CD4-positive, alpha-beta memory T cell (primary cell): ENCODE measurements around the gene LCE2A. TPM values are rescaled to one million over a fixed set of nuclear protein-coding genes. Genes with fewer than 3 reads are reported as not detected.
"Not testable (repeated sequence)": the region's sequence is repeated elsewhere in the genome, so short reads cannot be mapped to it uniquely, and the experiment has no call there.

Experiments
- CTCF ChIA-PET: fragments of 350-600 bp; sonication (Branson Sonifier 250); formaldehyde crosslinking; loops from one replicate; lab custom pipeline; 2021; ENCODE audit warnings: inconsistent platforms; ENCODE audit not compliant: partially characterized antibody; lab: Charles Lee
- POLR2A ChIA-PET: fragments of 350-600 bp; sonication (Branson Sonifier 250); formaldehyde crosslinking; loops from one replicate; lab custom pipeline; 2021; ENCODE audit not compliant: partially characterized antibody; lab: Charles Lee
- DNase-seq, 5 donors: peaks; one replicate each; pipeline versions ENCODE4 v3.0.0 to v3.0.0-alpha.2; 2020 to 2022; ENCODE audit warnings: mixed read lengths in 1 of 5
- H3K27ac ChIP-seq: one replicate; pipeline ENCODE4 v1.7.0; 2013; ENCODE audit warnings: low read depth, low read length
- H3K27me3 ChIP-seq: 2 replicates; pipeline ENCODE4 v1.7.0; 2013; ENCODE audit warnings: mild to moderate bottlenecking, low read length, moderate library complexity; ENCODE audit not compliant: insufficient read depth
- H3K36me3 ChIP-seq: 2 replicates; pipeline ENCODE4 v1.7.0; 2013; ENCODE audit warnings: mild to moderate bottlenecking, low read length, moderate library complexity; ENCODE audit not compliant: insufficient read depth
- H3K4me1 ChIP-seq: 2 replicates; pipeline ENCODE4 v1.7.0; 2013; ENCODE audit warnings: mild to moderate bottlenecking, low read length, moderate library complexity; ENCODE audit not compliant: insufficient read depth
- H3K4me3 ChIP-seq, 2 donors: one replicate each; pipeline ENCODE4 v1.7.0; 2013; ENCODE audit warnings: low read length in 2 of 2, mild to moderate bottlenecking in 1 of 2
- H3K9me3 ChIP-seq, 2 donors: one replicate each; pipeline ENCODE4 v1.7.0; 2013; ENCODE audit warnings: low read length in 2 of 2, control low read depth in 1 of 2; ENCODE audit not compliant: control insufficient read depth in 1 of 2
- H3K27ac Mint-ChIP-seq, 7 donors: one replicate each; pipeline ENCODE4 v1.8.0; 2020 to 2021; ENCODE audit warnings: mixed read lengths in 7 of 7, mild to moderate bottlenecking in 6 of 7, inconsistent platforms in 3 of 7, moderate library complexity in 3 of 7
- H3K27me3 Mint-ChIP-seq, 2 donors: one replicate each; pipeline ENCODE4 v1.8.0; 2020 to 2021; ENCODE audit warnings: mixed read lengths in 2 of 2
- H3K36me3 Mint-ChIP-seq, 2 donors: one replicate each; pipeline ENCODE4 v1.8.0; 2020 to 2021; ENCODE audit warnings: mixed read lengths in 2 of 2, inconsistent platforms in 1 of 2, mild to moderate bottlenecking in 1 of 2
- H3K4me1 Mint-ChIP-seq, 4 donors: one replicate each; pipeline ENCODE4 v1.8.0; 2020 to 2021; ENCODE audit warnings: mixed read lengths in 4 of 4, mild to moderate bottlenecking in 1 of 4
- H3K4me3 Mint-ChIP-seq, 8 donors: one replicate each; pipeline ENCODE4 v1.8.0; 2020 to 2021; ENCODE audit warnings: mixed read lengths in 8 of 8, mild to moderate bottlenecking in 7 of 8, moderate library complexity in 6 of 8, inconsistent platforms in 3 of 8
- H3K9me3 Mint-ChIP-seq, 8 donors: one replicate each; pipeline ENCODE4 v1.8.0; 2020 to 2021; ENCODE audit warnings: mixed read lengths in 8 of 8, mild to moderate bottlenecking in 5 of 8, inconsistent platforms in 3 of 8, moderate library complexity in 1 of 8
- intact Hi-C: fragments of 100-400 bp; cut with micrococcal nuclease; formaldehyde crosslinking; loops from one replicate; pipeline ENCODE4 v1.15.1; 2023
- polyA plus RNA-seq, 2 donors: library from polyadenylated mRNA; unstranded; fragments of 300-500 nt; fragmentation: Illumina TruSeq; gene quantifications; one replicate each; pipeline ENCODE4 v1.2.3, GENCODE V29; 2021
- total RNA-seq, 2 experiments: library from RNA; stranded (reverse); gene quantifications; one replicate each; pipeline ENCODE4 v1.2.3, GENCODE V29; 2021

The LCE2A gene
- total and polyA plus RNA-seq, 4 experiments from 2014 or later: not detected

GRCh38 chr1:152667648-152668047 lies 30.5 kb upstream of the LCE2A start:
- ChIA-PET POLR2A (no interaction called here), CTCF (interaction anchor here (1.1 kb wide), 1 partner anchor 14 kb away, joined by 4 read pairs; no protein-coding TSS in a partner anchor)
- H3K4me3 ChIP-seq: no peak overlapping the region
- no peak overlapping the region for H3K27ac ChIP-seq
- Mint-ChIP-seq H3K27me3 (peaks cover 11 to 20% of the 10 kb centered on the region in 2 donors), H3K36me3 (no peaks in the 10 kb centered on the region), H3K9me3 (no peaks in the 10 kb centered on the region), H3K27ac (no peak overlapping the region), H3K4me3 (no peak overlapping the region), H3K4me1 (no peaks in the 10 kb centered on the region)
- DNase-seq: no peak
- intact Hi-C loops: no loop called here
- H3K36me3 ChIP-seq: no peaks in the 10 kb centered on the region
- H3K9me3 ChIP-seq: no peaks in the 10 kb centered on the region
- H3K4me1 ChIP-seq: no peaks in the 10 kb centered on the region
- H3K27me3 ChIP-seq: no peaks in the 10 kb centered on the region

- Histone ChIP-seq H3K4me1 (no peaks in the 10 kb centered on the region), H3K4me3 (no peak overlapping the region), H3K36me3 (no peaks in the 10 kb centered on the region), H3K27me3 (no peaks in the 10 kb centered on the region), H3K9me3 (no peaks in the 10 kb centered on the region), H3K27ac (no peak overlapping the region)
- Mint-ChIP-seq H3K4me3 (no peak overlapping the region), H3K4me1 (no peaks in the 10 kb centered on the region), H3K27me3 (peaks cover 11 to 19% of the 10 kb centered on the region in 2 donors), H3K36me3 (no peaks in the 10 kb centered on the region), H3K27ac (no peak overlapping the region), H3K9me3 (no peaks in the 10 kb centered on the region)
- no peak for DNase-seq
- ChIA-PET CTCF (no interaction called here), POLR2A (no interaction called here)
- intact Hi-C loops: no loop called here
These were observed 25.1 kb upstream of the LCE2A start for GRCh38 chr1:152673016-152673415.

- H3K4me1 Mint-ChIP-seq, CTCF ChIA-PET, H3K27ac Mint-ChIP-seq, POLR2A ChIA-PET, H3K9me3 ChIP-seq, DNase-seq, H3K4me3 Mint-ChIP-seq, H3K4me3 ChIP-seq, intact Hi-C loops, H3K36me3 ChIP-seq, H3K9me3 Mint-ChIP-seq, H3K4me1 ChIP-seq, H3K27ac ChIP-seq, H3K27me3 ChIP-seq, H3K36me3 Mint-ChIP-seq: not testable (repeated sequence)
- peaks cover 17 to 29% of the 10 kb centered on the region in 2 donors for H3K27me3 Mint-ChIP-seq
These were observed 23.2 kb upstream of the LCE2A start, which contains the start of gene LCE2C for GRCh38 chr1:152674983-152675382. LCE2C (plus strand) TSS chr1:152675279; CDS start chr1:152676016, 737 bp downstream.

GRCh38 chr1:152679459-152679858 lies 18.7 kb upstream of the LCE2A start:
- no peaks in the 10 kb centered on the region for H3K4me1 Mint-ChIP-seq
- Histone ChIP-seq H3K27me3 (no peaks in the 10 kb centered on the region), H3K27ac (no peak overlapping the region), H3K36me3 (no peaks in the 10 kb centered on the region), H3K4me1 (no peaks in the 10 kb centered on the region), H3K9me3 (no peaks in the 10 kb centered on the region), H3K4me3 (no peak overlapping the region)
- H3K36me3 Mint-ChIP-seq: no peaks in the 10 kb centered on the region
- H3K27me3 Mint-ChIP-seq: peaks cover 22 to 27% of the 10 kb centered on the region in 2 donors
- H3K4me3 Mint-ChIP-seq: no peak overlapping the region
- H3K9me3 Mint-ChIP-seq: no peaks in the 10 kb centered on the region
- ChIA-PET CTCF (no interaction called here), POLR2A (no interaction called here)
- intact Hi-C loops: no loop called here
- H3K27ac Mint-ChIP-seq: no peak overlapping the region
- DNase-seq: no peak

- Mint-ChIP-seq H3K4me3 (no peak overlapping the region), H3K36me3 (no peaks in the 10 kb centered on the region), H3K9me3 (no peaks in the 10 kb centered on the region), H3K4me1 (no peaks in the 10 kb centered on the region), H3K27ac (no peak overlapping the region), H3K27me3 (peaks cover 21 to 24% of the 10 kb centered on the region in 2 donors)
- no peaks in the 10 kb centered on the region for H3K9me3 ChIP-seq
- H3K27ac ChIP-seq: no peak overlapping the region
- no peak overlapping the region for H3K4me3 ChIP-seq
- CTCF ChIA-PET: no interaction called here
- no peaks in the 10 kb centered on the region for H3K27me3 ChIP-seq
- POLR2A ChIA-PET: no interaction called here
- intact Hi-C loops: no loop called here
- DNase-seq: no peak
- H3K36me3 ChIP-seq: no peaks in the 10 kb centered on the region
- no peaks in the 10 kb centered on the region for H3K4me1 ChIP-seq
These were observed 16.5 kb upstream of the LCE2A start for GRCh38 chr1:152681616-152682015.

- no peaks in the 10 kb centered on the region for H3K4me1 Mint-ChIP-seq
- DNase-seq: no peak
- Histone ChIP-seq H3K27me3 (no peaks in the 10 kb centered on the region), H3K9me3 (no peaks in the 10 kb centered on the region), H3K36me3 (no peaks in the 10 kb centered on the region), H3K4me1 (no peaks in the 10 kb centered on the region), H3K27ac (no peak overlapping the region), H3K4me3 (no peak overlapping the region)
- H3K9me3 Mint-ChIP-seq: peaks cover 0 to 2% (median 0%) of the 10 kb centered on the region in 8 donors
- no peak overlapping the region for H3K27ac Mint-ChIP-seq
- H3K4me3 Mint-ChIP-seq: no peak overlapping the region
- POLR2A ChIA-PET: no interaction called here
- intact Hi-C loops: no loop called here
- CTCF ChIA-PET: no interaction called here
- H3K27me3 Mint-ChIP-seq: peaks cover 10 to 34% of the 10 kb centered on the region in 2 donors
- H3K36me3 Mint-ChIP-seq: no peaks in the 10 kb centered on the region
These were observed 14.3 kb upstream of the LCE2A start for GRCh38 chr1:152683846-152684245.

GRCh38 chr1:152685823-152686222 lies 12.3 kb upstream of the LCE2A start, which contains the start of gene LCE2B:
LCE2B (plus strand) TSS chr1:152686123; CDS start chr1:152686844, 721 bp downstream.
- intact Hi-C loops, H3K4me1 ChIP-seq, H3K4me3 Mint-ChIP-seq, H3K27ac ChIP-seq, DNase-seq, H3K9me3 ChIP-seq, H3K36me3 Mint-ChIP-seq, H3K27me3 ChIP-seq, CTCF ChIA-PET, H3K36me3 ChIP-seq, H3K9me3 Mint-ChIP-seq, H3K27ac Mint-ChIP-seq, H3K4me1 Mint-ChIP-seq, H3K4me3 ChIP-seq, POLR2A ChIA-PET: not testable (repeated sequence)
- H3K27me3 Mint-ChIP-seq: peaks cover 7 to 45% of the 10 kb centered on the region in 2 donors

- CTCF ChIA-PET: no interaction called here
- DNase-seq: no peak
- Histone ChIP-seq H3K4me1 (no peaks in the 10 kb centered on the region), H3K27me3 (no peaks in the 10 kb centered on the region), H3K27ac (no peak overlapping the region), H3K36me3 (no peaks in the 10 kb centered on the region), H3K9me3 (no peaks in the 10 kb centered on the region), H3K4me3 (no peak overlapping the region)
- H3K27ac Mint-ChIP-seq: no peak overlapping the region
- peaks cover 6 to 7% of the 10 kb centered on the region in 2 donors for H3K27me3 Mint-ChIP-seq
- POLR2A ChIA-PET: no interaction called here
- intact Hi-C loops: no loop called here
- H3K9me3 Mint-ChIP-seq: peaks cover 0 to 5% (median 0%) of the 10 kb centered on the region in 8 donors
- no peak overlapping the region for H3K4me3 Mint-ChIP-seq
- no peaks in the 10 kb centered on the region for H3K4me1 Mint-ChIP-seq
- no peaks in the 10 kb centered on the region for H3K36me3 Mint-ChIP-seq
These were observed 1.6 kb downstream of the LCE2A start for GRCh38 chr1:152699746-152700145.
